ENCODE data around the gene KRTAP2-3.

- TF ChIP-seq CTCF (IDR thresholded peaks at IDR 0.05) (no peak), EP300 (IDR thresholded peaks at IDR 0.05) (no peak), POLR2A (IDR thresholded peaks at IDR 0.05) (no peak)
These were observed 39.6 kb downstream of the KRTAP2-3 start for GRCh38 chr17:41020336-41020735.

Data from ovary (tissue), 3 donors.